ENCODE measurements around the gene MED26.

Gene MED26

DNA sequence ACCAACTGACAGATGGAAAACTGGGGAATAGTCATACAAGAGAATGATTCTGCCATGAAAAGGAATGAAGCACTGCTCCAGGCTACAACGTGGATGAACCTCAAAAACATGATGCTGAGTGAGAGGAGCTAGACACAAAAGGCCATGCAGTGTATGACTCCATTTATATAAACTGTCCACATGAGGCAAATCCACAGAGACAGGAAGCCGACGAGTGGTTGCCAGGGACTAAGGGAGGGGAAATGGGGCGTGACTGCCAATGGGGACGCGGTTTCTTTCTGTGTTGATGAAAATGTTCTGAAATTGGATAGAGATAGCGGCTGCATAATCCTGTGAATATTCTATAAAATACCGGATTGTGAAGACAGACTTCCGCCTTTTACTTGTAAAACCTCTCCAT is 21.7 kb upstream of the MED26 start:
- no peak for DNase-seq (ENCODE audit: low read depth in 2 of 2)

DNA sequence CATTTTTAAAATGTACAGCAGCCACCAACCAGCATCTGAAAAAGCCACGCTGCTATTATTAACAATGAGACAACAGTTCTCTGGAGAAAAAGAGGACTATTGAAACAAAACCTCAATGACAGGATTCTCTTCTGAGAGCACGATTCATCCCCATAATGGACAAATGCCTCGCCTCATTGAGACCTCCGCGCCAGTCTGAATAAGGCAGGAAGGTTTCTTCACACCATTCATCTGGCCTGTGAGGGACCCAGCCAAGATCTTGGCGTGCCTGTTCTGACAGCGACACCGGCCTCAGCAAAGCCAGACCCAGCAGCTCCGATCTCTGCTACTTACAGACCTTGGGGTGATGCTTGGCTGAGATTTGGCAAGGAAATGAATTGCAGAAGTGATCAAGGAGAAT is 17.1 kb upstream of the MED26 start:
- DNase-seq (ENCODE audit: low read depth in 2 of 2): no peak

DNA sequence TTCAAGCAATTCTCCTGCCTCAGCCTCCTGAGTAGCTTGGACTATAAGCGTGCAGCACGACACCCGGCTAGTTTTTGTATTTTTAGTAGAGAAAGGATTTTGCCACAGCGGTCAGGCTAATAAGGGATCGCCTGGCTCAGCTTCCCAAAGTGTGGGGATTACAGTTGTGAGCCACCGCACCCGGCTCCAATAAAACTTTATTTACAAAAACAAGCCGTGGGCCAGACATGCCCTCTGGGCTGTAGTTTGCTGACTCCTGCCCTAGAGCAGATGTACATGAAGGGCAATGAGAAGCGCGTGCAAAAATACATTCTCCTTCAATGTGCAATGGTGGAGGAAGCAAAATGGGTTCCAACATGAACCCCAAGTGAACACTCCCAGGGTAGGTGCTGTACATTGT is 13.7 kb upstream of the MED26 start:
- no peak for DNase-seq (ENCODE audit: low read depth in 2 of 2)

DNA sequence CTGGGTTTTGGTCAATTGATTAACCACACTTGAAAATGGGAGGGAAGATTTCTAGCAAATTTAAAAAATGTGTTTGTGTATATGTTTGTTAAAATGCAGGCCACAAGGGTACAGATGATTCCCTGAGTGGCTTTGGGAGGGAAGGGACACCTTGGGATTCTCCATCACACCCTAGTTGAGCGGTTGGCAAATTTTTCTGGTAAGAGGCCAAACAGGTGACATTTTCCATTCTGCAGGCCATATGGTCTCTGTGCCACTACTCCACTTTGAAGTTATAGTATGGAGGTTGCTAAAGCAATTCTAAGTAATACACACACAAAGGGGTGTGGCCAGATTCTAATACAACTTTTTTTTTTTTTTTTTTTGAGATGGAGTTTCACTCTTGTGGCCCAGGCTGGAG is 12.9 kb upstream of the MED26 start:
- no peak for DNase-seq (ENCODE audit: low read depth in 2 of 2)

DNA sequence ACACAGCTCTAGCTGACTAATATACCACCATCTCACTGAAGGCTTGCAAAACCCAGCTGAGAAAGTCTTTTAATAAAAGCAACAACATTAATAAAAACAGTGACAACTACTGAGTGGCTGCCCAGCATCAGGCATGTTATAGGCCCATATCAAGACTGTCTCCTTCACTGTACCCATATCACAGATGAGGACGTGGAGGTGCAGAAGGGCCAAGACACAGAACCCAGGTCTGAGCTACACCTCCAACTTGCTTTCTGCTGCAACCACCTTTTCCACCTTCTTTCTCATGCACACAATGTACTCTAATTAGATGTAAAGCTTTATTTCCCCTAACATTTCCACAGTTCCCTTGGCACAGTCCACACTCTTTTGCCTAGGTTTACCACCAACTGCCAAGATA is 10.7 kb upstream of the MED26 start:
- no peak for DNase-seq (ENCODE audit: low read depth in 2 of 2)

DNA sequence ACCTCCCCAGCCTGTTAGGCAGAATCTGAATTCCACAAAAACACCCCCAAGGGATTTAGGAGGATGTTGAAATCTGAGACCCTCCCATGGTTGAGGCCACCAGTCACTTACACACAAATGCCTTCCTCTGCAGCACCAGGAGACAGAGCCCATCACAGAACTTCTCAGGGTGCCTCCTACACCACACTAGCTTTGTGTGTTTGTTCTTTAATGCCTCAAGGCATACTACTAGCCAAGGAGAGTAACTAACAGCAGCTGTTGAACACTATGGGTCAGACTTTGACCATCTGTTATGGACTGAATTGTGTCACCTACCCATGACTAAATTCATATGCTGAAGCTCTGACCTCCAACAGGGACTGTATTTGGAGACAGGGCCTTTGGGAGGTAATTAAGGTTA is 9.5 kb upstream of the MED26 start:
- no peak for DNase-seq (ENCODE audit: low read depth in 2 of 2)

DNA sequence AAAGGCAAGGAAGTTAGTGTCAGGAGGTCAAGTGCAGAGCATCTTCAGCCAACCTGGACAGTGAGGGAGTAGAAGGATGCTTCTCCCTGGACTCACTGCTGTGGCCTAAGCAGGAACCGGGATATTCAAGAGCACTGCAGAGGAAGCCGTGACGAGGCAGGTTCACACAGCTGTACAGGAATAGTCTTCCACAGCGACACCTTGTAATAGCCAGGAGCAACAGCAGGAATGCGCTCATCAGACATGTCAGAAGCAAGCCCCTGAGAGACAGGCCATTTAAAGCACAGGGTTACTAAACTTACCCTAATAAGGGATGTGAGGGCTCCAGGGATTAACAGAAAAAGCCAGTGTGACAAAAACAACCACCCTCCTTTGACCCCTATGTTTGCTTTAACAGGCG is 3.5 kb upstream of the MED26 start:
- no peak for DNase-seq (ENCODE audit: low read depth in 2 of 2)

DNA sequence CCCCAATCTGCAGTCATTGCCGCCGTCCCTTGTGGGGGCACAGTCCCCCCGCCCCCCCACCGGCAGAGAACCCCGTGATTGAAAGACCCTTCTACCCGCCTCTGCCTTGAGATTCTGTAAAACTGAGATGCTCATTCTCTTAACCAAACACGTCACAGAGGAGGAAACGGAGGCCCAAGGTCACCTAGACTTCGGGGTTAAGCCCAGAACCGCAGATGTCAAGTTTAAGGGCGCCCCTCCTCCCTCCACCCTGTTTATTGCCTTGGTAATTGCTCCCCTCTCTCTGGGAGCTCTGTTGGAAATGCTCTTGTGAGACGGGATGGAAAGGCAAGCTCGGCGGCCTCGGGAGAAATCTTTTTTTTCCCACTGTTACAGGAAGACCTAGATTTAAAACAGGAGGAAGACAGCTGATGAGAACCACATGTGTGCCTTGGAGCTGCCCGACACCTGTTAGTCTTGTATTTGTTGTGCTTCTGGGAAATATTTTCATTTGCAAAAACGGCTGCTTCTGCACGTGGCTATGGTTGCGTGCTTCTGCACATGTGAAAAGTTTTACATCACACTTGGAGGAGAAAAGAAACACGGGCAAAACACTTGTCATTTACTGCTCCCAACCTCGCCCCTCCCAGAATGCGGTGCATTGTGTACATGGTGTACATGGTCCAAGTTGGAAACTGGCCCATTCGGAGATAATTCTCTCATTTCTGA is 1.1 kb upstream of the MED26 start:
- no peak for DNase-seq (ENCODE audit: low read depth in 2 of 2)

DNA sequence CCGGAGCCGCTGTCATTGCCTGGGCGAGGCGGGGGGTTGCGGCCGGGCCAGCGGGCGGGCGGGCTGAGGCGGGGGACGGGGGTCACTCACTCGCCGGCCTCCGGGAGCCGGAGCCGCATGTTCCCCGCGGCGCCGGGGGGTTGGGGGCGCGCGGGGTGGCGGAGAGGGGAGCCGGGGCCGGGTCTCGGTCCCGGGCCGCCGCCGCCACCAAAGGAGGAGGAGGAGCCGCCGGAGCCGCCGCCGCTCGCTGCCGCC is 149 bp downstream of the MED26 start:
- no peak for DNase-seq (ENCODE audit: low read depth in 2 of 2)

DNA sequence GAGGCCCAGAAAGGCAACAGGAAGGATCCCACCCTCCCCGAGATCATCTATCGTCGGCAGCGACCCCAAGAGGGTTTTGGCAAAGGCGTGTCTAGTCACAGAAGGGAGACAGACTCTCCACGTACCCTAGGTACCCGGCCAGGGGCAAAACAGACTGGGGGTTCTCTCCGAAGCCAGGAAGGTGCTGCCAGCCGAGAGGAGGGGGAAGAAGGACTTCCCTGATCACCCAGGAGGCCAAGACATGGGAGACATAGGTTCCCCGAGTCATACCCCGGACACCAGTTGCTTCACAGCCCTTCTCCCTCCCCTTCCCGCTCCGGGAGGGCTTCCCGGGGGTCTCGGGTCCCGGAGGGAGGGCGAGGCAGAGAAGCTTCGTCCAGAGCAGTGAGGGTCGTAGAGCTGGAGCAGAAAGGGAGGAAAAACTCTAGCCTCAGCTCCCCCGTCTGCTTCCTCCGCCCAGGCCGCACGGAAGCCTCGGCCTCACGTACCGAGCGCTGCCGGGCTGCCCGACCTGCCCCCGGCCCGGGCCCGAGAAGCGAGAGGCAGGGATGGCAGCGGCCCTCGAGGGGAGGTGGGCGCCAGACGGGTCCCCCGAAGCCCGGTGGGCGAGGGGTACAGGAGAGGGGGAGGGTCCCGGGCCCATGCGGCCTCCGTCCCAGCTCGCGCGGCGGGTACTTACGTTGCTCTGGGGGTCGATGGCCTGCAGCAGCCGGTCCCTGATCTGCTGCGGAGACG is 644 bp downstream of the MED26 start:
- DNase-seq (ENCODE audit: low read depth in 2 of 2): no peak

DNA sequence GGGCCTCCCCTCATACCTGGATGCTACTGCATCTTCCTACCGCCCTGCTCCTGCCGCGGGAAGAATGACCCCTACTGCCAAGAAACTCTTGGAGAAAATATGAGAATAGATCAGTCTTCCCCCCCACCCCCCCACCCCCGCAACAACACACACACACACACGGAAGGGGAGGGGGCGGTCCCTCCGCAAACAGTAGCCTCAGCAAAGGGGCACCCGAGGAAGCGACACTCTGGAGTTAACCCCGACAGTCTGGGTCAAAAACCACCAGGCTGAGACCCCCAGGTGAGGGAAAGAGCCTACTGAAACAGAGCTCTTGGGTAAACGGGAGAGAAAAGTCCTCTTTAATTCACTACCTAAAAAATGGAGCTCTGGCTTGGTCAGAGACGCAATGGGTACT is 1.2 kb downstream of the MED26 start:
- DNase-seq (ENCODE audit: low read depth in 2 of 2): no peak

DNA sequence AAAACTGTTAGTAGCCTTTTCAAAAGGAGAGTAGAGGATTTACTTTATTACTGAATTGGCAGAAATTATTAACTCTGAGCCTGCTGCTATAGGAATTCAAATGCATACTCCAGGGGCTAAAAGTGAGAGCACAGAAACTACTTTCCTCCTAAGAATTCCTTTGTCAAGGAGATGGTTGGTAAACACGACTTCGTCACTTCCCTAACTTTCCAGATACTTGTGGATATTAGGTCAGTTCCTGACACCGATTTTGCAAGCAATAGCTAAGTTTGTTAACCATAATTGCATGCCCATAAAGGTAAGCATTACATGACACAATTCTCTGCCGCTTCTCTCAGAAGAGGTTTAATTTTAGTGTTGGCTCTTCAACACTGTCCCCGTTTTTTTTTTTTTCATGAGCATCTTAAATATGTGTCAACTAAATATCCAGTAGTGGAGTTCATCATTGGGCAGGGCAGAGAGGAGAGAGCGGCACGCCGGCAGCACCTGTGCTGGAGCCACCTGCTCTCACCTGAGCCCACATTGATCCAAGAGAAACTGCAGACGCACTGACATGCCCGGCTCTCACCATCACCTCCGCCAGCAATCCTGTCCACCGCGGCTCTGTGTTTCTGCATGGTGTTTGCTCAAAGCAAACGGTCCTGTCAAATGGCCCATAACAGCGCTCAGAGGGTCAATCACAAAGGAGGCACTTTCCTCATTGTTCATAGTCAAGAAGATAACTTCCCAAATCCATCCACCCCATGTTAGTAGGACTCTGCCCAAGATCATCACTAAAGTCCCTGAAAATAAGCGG is 2.6 kb downstream of the MED26 start:
- DNase-seq (ENCODE audit: low read depth in 2 of 2): no peak

DNA sequence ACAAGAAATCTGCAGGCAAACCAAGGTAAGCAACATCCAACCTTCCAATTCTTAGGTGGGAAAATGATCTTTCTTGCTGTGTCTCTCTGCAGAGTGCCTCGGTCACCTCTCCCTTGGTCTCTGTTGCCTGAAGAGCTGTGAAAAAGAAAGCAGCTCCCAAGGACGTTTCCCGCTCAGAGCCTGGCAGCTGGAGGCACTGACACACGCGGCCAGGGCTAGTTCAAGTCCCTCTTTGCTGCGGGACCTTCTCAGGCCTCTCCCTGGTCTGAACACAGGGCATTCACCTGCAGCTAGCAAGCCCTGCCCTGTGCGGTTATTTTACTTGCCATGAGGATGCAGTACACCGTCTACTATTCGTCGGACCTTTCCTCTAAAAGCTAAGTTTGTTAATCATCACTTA is 3.8 kb downstream of the MED26 start:
- no peak for DNase-seq (ENCODE audit: low read depth in 2 of 2)

DNA sequence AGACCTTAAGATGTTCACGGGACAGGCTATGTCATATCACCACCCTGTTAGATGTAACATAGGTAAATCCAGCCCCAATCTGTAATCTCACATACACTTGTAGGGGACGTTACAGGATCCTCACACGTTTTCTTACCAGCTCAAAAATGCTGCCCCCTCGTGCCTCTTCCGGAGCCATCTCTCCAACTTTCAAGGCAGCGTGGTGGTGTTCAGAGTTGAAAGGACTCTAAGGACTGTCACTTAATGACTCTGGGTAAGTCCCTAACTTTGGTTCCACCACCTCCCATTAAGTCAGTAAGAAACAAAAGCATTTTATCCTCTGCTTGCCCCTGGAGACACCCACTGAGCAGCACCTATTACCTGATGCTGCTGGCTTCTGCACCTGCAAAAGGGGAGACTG is 4.4 kb downstream of the MED26 start:
- no peak for DNase-seq (ENCODE audit: low read depth in 2 of 2)

DNA sequence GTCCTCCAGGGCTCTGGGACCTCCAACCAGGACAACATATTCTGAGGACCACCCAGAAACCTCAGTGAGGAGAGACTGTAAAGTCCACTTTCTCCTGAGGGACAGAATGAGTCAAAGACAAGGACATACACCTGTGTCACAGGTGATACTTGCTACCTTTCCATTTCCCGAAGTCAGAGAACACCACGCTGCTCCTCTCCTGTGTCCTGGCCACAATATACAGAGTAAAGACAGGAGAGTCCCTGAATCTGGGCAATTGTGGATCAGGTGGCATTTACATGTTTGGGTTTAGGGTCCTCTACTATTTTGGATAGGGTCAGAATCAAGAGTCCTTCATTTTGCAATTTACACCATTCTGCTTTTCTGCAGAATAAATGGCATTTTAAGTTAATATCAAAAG is 4.9 kb downstream of the MED26 start:
- DNase-seq (ENCODE audit: low read depth in 2 of 2): no peak

DNA sequence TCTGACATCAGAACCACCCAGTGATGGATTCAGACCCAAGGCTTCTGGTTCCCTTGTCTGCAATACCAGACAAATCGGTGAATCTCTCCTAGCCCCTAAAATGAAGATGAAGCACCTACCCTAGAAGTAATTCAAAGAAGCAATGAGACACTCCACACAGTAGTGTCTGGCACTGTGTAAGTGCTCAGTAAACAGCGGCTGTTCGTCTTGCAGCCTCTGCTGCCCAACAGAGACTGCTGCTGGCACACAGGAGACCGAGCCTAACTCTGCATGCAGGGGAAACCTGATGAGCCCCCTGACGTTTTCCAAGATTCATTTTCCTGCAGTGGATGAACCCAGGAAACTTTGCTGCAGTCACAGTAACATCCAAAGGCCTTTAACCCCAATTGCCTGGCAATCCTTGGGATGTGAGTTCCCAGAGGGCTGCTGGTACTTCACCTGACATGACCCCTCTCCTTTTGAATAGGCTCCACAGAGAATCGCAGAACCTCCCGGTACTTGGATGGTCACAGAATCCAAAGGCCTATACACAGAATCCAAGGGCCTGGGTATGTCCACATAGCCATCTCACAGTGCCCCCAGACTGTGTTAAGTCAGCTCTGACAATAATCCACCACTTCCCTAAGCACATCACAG is 6.7 kb downstream of the MED26 start:
- no peak for DNase-seq (ENCODE audit: low read depth in 2 of 2)

DNA sequence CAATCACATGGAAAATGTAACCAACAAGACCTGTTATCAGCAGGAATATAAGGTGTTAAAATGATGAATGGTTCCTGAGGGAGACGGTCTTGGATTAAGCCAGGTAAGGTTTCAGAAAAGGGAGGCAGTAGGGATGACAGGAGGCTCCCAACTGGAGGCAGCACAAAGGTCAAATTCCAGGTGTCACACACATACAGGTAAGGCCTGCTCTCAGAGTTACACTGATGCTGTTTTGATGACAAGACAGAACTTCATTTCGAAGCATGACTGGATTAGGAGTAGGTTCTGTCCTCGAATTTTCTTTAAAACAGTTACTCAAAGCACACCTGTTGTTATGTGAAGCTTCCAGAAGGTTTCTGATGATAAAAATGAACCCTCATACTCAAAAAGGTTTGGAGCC is 7.4 kb downstream of the MED26 start:
- no peak for DNase-seq (ENCODE audit: low read depth in 2 of 2)

DNA sequence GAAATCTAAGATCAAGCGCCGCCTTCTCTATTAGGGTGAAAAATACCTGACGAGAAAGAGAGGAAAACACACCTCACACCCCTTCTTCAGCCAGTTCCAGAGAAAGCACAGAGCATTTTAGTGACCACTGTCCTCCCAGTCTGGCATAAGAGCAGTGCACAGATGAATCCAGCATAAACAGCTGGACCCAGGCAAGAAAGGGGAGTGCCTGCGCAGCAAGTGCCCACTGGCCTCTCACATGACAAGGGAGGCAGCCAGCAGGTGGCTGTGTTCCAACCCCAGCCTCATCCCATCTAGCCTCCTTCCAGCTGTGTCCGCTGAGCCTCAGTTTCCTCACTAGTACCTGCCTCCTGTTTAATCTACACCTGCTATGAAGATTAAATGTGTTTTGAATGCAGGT is 8.0 kb downstream of the MED26 start:
- DNase-seq (ENCODE audit: low read depth in 2 of 2): no peak

DNA sequence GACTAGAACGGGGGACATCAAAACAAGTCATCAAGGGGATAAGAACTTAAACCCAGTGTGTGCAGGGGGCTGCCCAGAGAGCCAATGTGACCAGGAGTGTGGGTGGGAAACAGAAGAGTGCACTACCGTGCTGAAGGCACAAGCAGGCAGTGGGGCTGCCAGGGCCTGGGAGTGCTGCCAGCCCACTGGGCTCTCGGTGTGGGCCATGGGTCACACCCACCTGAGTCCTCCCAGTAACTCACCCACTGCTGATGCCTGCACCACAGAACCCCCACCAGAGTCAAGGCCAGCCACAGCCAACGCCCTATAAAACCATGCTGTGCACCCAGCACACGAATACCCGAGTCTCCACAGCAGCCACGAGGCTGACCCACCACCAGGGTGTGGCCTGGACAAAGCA is 8.5 kb downstream of the MED26 start:
- no peak for DNase-seq (ENCODE audit: low read depth in 2 of 2)

DNA sequence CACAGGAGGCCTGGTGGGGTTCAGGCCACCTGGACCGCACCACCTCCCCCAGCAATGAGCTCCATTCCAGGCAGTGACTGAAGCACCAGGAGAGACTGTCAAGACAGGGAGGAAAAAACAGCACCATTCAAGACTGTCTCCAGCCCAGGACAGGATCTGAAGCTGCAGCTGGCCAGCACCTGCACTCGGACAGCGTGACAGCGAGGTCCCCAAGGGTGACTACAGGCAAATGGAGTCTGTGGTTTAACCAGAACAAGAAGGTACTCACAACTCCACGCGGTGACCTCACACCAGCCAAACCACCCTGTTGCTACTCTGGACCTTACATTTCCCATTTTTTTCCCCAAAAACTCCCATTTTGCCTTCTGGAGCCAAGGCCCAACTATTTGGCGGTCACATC is 9.8 kb downstream of the MED26 start:
- DNase-seq (ENCODE audit: low read depth in 2 of 2): no peak

DNA sequence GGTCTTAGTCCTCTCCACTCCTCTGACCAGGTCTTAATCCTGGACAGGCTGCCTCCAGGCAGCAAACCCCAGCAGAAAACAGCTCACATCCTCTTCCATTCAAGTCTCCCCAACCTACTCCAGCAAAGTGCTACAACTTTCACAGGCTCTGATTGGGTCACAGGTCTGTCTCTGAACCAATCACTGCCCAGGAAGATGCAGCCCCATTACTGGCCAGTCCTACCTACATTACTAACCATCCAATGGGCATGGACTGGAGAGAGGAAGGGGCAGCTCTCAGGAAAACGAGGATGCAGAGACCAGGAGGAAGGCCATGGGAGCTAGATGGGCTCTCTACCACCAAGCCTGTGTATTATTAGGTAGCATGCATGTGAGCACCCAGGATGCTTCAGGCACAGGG is 12.2 kb downstream of the MED26 start:
- no peak for DNase-seq (ENCODE audit: low read depth in 2 of 2)

DNA sequence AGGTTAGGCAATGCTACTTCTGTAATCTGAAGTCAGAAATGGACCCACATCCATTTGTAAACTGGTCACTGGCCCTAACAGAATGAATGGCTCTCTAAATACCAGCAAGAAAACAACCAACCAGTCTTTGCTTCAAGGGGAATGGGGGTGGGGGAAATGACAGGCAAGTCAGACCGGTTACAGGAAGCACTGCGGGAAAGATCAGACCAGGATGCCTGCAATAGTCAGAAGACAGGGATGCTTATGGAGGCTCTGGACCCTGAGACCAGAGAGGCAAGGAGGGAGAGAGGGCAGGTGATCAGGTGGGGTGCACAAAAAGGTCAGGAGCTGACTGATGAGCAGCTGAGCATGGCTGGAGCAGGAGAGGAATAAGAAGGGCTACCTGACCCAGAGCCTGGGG is 13.1 kb downstream of the MED26 start:
- DNase-seq (ENCODE audit: low read depth in 2 of 2): no peak

DNA sequence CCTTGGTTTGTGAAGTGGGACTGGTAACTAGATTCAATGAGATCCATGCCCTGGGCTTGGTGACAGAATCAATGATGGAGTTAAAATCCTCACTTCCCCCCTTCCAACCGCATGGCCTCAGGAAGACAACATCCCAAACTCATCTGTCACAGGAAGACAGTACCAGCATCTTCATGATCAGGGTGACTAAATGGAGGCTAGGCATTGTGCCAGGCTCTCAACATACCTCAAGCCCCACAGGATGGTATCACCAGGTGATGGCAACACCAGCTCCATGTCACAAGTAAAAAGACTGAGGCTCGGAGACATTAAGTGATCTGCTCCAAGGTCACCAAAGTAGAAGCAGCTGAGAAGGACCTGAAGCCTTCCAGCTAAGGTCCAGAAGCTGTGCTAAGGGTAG is 14.2 kb downstream of the MED26 start:
- no peak for DNase-seq (ENCODE audit: low read depth in 2 of 2)

Measured in stimulated activated CD8-positive, alpha-beta memory T cell treated with anti-CD3 and anti-CD28 coated beads, Interleukin-2, amount 100 ng/mL, for 48 hours (primary cell).